Measurements from ENCODE around the gene ALDH2. TPM values are rescaled to one million over a fixed set of nuclear protein-coding genes. Genes with fewer than 3 reads are reported as not detected.

The ALDH2 gene
- total and polyA plus RNA-seq, 2 donors (not counting 1 experiment from before 2014, with no cell fraction given) = 7.0 to 22.3 TPM

- Mint-ChIP-seq H3K4me3 (no peak overlapping the region), H3K27me3 (no peaks in the 10 kb centered on the region), H3K27ac (peak overlapping the region; percentile 15), H3K9me3 (ENCODE audit: insufficient read depth) (no peaks in the 10 kb centered on the region), H3K4me1 (peaks cover 71% of the 10 kb centered on the region)
- no peak overlapping the region for H3K9ac ChIP-seq (ENCODE audit: low read length)
- ChIA-PET POLR2A (interaction anchor here (0.5 to 1.6 kb wide), 3 partner anchors 16 to 1069 kb away, joined by 3 to 6 read pairs (median 3); no protein-coding TSS in a partner anchor), CTCF (interaction anchor here (0.6 to 6.8 kb wide), 4 partner anchors 28 to 52 kb away, joined by 3 to 41 read pairs (median 5); no protein-coding TSS in a partner anchor)
- WGBS (ENCODE audit: insufficient coverage) = 100% methylated on average over 4 of the region's 9 CpGs
- no peak overlapping the region for H3K4me2 ChIP-seq (replicated peaks; ENCODE audit: low read depth, low read length, poor library complexity, severe bottlenecking)
- peaks cover 56 to 70% of the 10 kb centered on the region in 2 donors for H3K4me1 ChIP-seq (ENCODE audit: control insufficient read depth in 2 of 2, insufficient read depth in 2 of 2, low read length in 2 of 2)
- H3K27me3 ChIP-seq (replicated peaks in 1 of 4; ENCODE audit: control extremely low read depth in 1 of 4, control insufficient read depth in 3 of 4, insufficient read depth in 4 of 4, low read length in 3 of 4) = no peaks in the 10 kb centered on the region
- ATAC-seq (ENCODE audit: low read depth) = no peak
- H3K27ac ChIP-seq (ENCODE audit: low read length in 2 of 2) = no peak overlapping the region
- H2AFZ ChIP-seq (ENCODE audit: insufficient read depth, low read depth, low read length, poor library complexity, severe bottlenecking) = no peak overlapping the region
- H4K20me1 ChIP-seq (ENCODE audit: control insufficient read depth, insufficient read depth, low read length, poor library complexity, severe bottlenecking) = no peaks in the 10 kb centered on the region
- peaks cover 0 to 17% of the 10 kb centered on the region in 2 experiments for H3K36me3 ChIP-seq (replicated peaks in 1 of 2; ENCODE audit: control extremely low read depth in 1 of 2, control insufficient read depth in 1 of 2, extremely low read depth in 1 of 2, insufficient read depth in 2 of 2, low read length in 1 of 2)
- DNase-seq = no peak
- intact Hi-C loops (cut with micrococcal nuclease) = loop anchor here (2.0 to 5.0 kb wide), 2 partner anchors 15 to 353 kb away; partner anchors contain the start of gene SH2B3
- H3K4me3 ChIP-seq (ENCODE audit: control extremely low read depth in 1 of 5, extremely low read depth in 1 of 5, insufficient read depth in 1 of 5, low read depth in 2 of 5, low read length in 4 of 5) = no peak overlapping the region
- TF ChIP-seq EZH2 (IDR thresholded peaks at IDR 0.05; ENCODE audit: borderline replicate concordance, insufficient read depth, low read depth, low read length, poor library complexity, severe bottlenecking) = no peak
- TF ChIP-seq CTCF (IDR thresholded peaks at IDR 0.05) = no peak
- H3K79me2 ChIP-seq (ENCODE audit: control insufficient read depth, insufficient read depth, low read length) = no peaks in the 10 kb centered on the region
- H3K9me3 ChIP-seq (ENCODE audit: control extremely low read depth in 1 of 3, control insufficient read depth in 2 of 3, insufficient read depth in 1 of 3, low read length in 2 of 3) = no peaks in the 10 kb centered on the region
Observed at GRCh38 chr12:111759991-111760390, 6.7 kb upstream of the ALDH2 start.

GRCh38 chr12:111761099-111761498 lies 5.6 kb upstream of the ALDH2 start:
- H3K27ac ChIP-seq (ENCODE audit: low read length in 2 of 2) = peak overlapping the region in 1 of 2 donors; percentile 44
- H3K9ac ChIP-seq (ENCODE audit: low read length) = no peak overlapping the region
- ATAC-seq (ENCODE audit: low read depth) (peak; percentile 26), DNase-seq (peak; percentile 36)
- ChIA-PET CTCF (interaction anchor here (0.9 to 6.8 kb wide), 5 partner anchors 7 to 51 kb away, joined by 3 to 56 read pairs (median 20); no protein-coding TSS in a partner anchor), POLR2A (interaction anchor here (0.6 to 1.6 kb wide), 4 partner anchors 14 to 460 kb away, joined by 3 to 6 read pairs (median 4); partner anchors contain the start of gene BRAP)
- peak overlapping the region; percentile 36 for H3K4me2 ChIP-seq (replicated peaks; ENCODE audit: low read depth, low read length, poor library complexity, severe bottlenecking)
- intact Hi-C loops (cut with micrococcal nuclease) = loop anchor here (2.0 to 5.0 kb wide), 2 partner anchors 14 to 354 kb away; partner anchors contain the start of gene SH2B3
- no peaks in the 10 kb centered on the region for H3K27me3 ChIP-seq (replicated peaks in 1 of 4; ENCODE audit: control extremely low read depth in 1 of 4, control insufficient read depth in 3 of 4, insufficient read depth in 4 of 4, low read length in 3 of 4)
- Mint-ChIP-seq H3K27ac (peak overlapping the region; percentile 86), H3K4me1 (peaks cover 80% of the 10 kb centered on the region), H3K9me3 (ENCODE audit: insufficient read depth) (no peaks in the 10 kb centered on the region), H3K4me3 (peak overlapping the region; percentile 62), H3K27me3 (no peaks in the 10 kb centered on the region)
- no peak overlapping the region for H2AFZ ChIP-seq (ENCODE audit: insufficient read depth, low read depth, low read length, poor library complexity, severe bottlenecking)
- no peak overlapping the region for H3K4me3 ChIP-seq (ENCODE audit: control extremely low read depth in 1 of 5, extremely low read depth in 1 of 5, insufficient read depth in 1 of 5, low read depth in 2 of 5, low read length in 4 of 5)
- H3K9me3 ChIP-seq (ENCODE audit: control extremely low read depth in 1 of 3, control insufficient read depth in 2 of 3, insufficient read depth in 1 of 3, low read length in 2 of 3) = peaks cover 0 to 6% (median 0%) of the 10 kb centered on the region in 3 donors
- peaks cover 0 to 10% of the 10 kb centered on the region in 2 experiments for H3K36me3 ChIP-seq (replicated peaks in 1 of 2; ENCODE audit: control extremely low read depth in 1 of 2, control insufficient read depth in 1 of 2, extremely low read depth in 1 of 2, insufficient read depth in 2 of 2, low read length in 1 of 2)
- no peak for TF ChIP-seq EZH2 (IDR thresholded peaks at IDR 0.05; ENCODE audit: borderline replicate concordance, insufficient read depth, low read depth, low read length, poor library complexity, severe bottlenecking)
- no peak for TF ChIP-seq CTCF (IDR thresholded peaks at IDR 0.05)
- 77% methylated on average over 4 of the region's 5 CpGs for WGBS (ENCODE audit: insufficient coverage)
- H3K79me2 ChIP-seq (ENCODE audit: control insufficient read depth, insufficient read depth, low read length) = no peaks in the 10 kb centered on the region
- no peaks in the 10 kb centered on the region for H4K20me1 ChIP-seq (ENCODE audit: control insufficient read depth, insufficient read depth, low read length, poor library complexity, severe bottlenecking)
- peaks cover 67 to 81% of the 10 kb centered on the region in 2 donors for H3K4me1 ChIP-seq (ENCODE audit: control insufficient read depth in 2 of 2, insufficient read depth in 2 of 2, low read length in 2 of 2)

Measured in B cell (primary cell).